NOMO-1 treated with DMSO at 0.1 percent for 48 hours (cell line): Measurements from ENCODE around the gene FXYD6.
"Not testable (repeated sequence)": the region's sequence is repeated elsewhere in the genome, so short reads cannot be mapped to it uniquely, and the experiment has no call there.

Experiments used
- DNase-seq: peaks from one replicate; lab custom pipeline; 2025; ENCODE audit not compliant: unreplicated experiment; lab: John Stamatoyannopoulos, UW

Gene FXYD6

GRCh38 chr11:117871160-117871559, 5.3 kb downstream of the FXYD6 start:
- DNase-seq, result no peak

- no peak for DNase-seq
These were observed 6.1 kb downstream of the FXYD6 start for GRCh38 chr11:117870103-117870952.

GRCh38 chr11:117869604-117870003, 6.9 kb downstream of the FXYD6 start:
- DNase-seq, result peak; percentile 20

GRCh38 chr11:117868815-117869561, 7.5 kb downstream of the FXYD6 start:
- no peak for DNase-seq

GRCh38 chr11:117868088-117868487, 8.4 kb downstream of the FXYD6 start:
- no peak for DNase-seq

- DNase-seq, result no peak
These were observed 9.9 kb downstream of the FXYD6 start for GRCh38 chr11:117866526-117866925.

- not testable (repeated sequence) for DNase-seq
These were observed 10.9 kb downstream of the FXYD6 start for GRCh38 chr11:117865546-117865945.

GRCh38 chr11:117863383-117863782, 13.1 kb downstream of the FXYD6 start:
- DNase-seq, result no peak

- no peak for DNase-seq
These were observed 13.7 kb downstream of the FXYD6 start for GRCh38 chr11:117862753-117863152.

- no peak for DNase-seq
These were observed 14.3 kb downstream of the FXYD6 start for GRCh38 chr11:117862019-117862725.

- no peak for DNase-seq
These were observed 15.1 kb downstream of the FXYD6 start for GRCh38 chr11:117861151-117862018.

GRCh38 chr11:117860139-117860538, 16.3 kb downstream of the FXYD6 start:
- no peak for DNase-seq

- DNase-seq, result no peak
These were observed 16.9 kb downstream of the FXYD6 start for GRCh38 chr11:117859488-117860112.

GRCh38 chr11:117859061-117859460, 17.4 kb downstream of the FXYD6 start:
- DNase-seq, result no peak

- DNase-seq, result no peak
These were observed 18.6 kb downstream of the FXYD6 start for GRCh38 chr11:117857734-117858414.

- DNase-seq, result no peak
These were observed 20.4 kb downstream of the FXYD6 start for GRCh38 chr11:117855912-117856651.

GRCh38 chr11:117855186-117855845, 21.1 kb downstream of the FXYD6 start:
- DNase-seq, result no peak

- DNase-seq, result no peak
These were observed 24.1 kb downstream of the FXYD6 start for GRCh38 chr11:117852309-117852708.
